Liver (tissue), 9 donors: ENCODE measurements around the gene CX3CL1. TPM values are rescaled to one million over a fixed set of nuclear protein-coding genes. Genes with fewer than 3 reads are reported as not detected.

Source experiments
- DNase-seq: peaks from one replicate; pipeline ENCODE4 v3.0.0-alpha.2; 2017; ENCODE audit warnings: low spot score
- H3K27ac ChIP-seq, 2 donors: one replicate each; pipeline ENCODE4 v1.7.0; 2013; ENCODE audit warnings: inconsistent platforms in 2 of 2, low read length in 2 of 2, control low read depth in 1 of 2, low read depth in 1 of 2, mild to moderate bottlenecking in 1 of 2
- H3K27me3 ChIP-seq, 4 donors: one replicate each; pipeline versions ENCODE4 v1.6.1 to v1.7.0; 2013; ENCODE audit warnings: low read length in 3 of 4, inconsistent platforms in 1 of 4, mild to moderate bottlenecking in 1 of 4, moderate library complexity in 1 of 4; ENCODE audit not compliant: control insufficient read depth in 4 of 4, insufficient read depth in 4 of 4
- H3K36me3 ChIP-seq, 4 donors: one replicate each; pipeline versions ENCODE4 v1.6.1 to v1.7.0; 2013; ENCODE audit warnings: low read length in 3 of 4, mild to moderate bottlenecking in 3 of 4, low read depth in 1 of 4, moderate library complexity in 1 of 4; ENCODE audit not compliant: control insufficient read depth in 4 of 4, insufficient read depth in 3 of 4
- H3K4me1 ChIP-seq, 4 donors: one replicate each; pipeline versions ENCODE4 v1.6.1 to v1.7.0; 2013; ENCODE audit warnings: low read length in 3 of 4, mild to moderate bottlenecking in 3 of 4, moderate library complexity in 1 of 4; ENCODE audit not compliant: control insufficient read depth in 4 of 4, insufficient read depth in 4 of 4
- H3K4me3 ChIP-seq, 3 donors: one replicate each; pipeline versions ENCODE4 v1.6.1 to v1.7.0; 2013; ENCODE audit warnings: low read length in 3 of 3, control low read depth in 1 of 3, low read depth in 1 of 3, mild to moderate bottlenecking in 1 of 3
- H3K9ac ChIP-seq, 2 donors: one replicate each; pipeline ENCODE4 v1.7.0; 2013; ENCODE audit warnings: low read length in 2 of 2, mild to moderate bottlenecking in 2 of 2, moderate library complexity in 2 of 2, control low read depth in 1 of 2, low read depth in 1 of 2
- H3K9me3 ChIP-seq, 4 donors: one replicate each; pipeline versions ENCODE4 v1.6.1 to v1.7.0; 2013; ENCODE audit warnings: low read length in 3 of 4; ENCODE audit not compliant: control insufficient read depth in 4 of 4
- EGR1 ChIP-seq, 2 donors: IDR thresholded peaks; 2 replicates each; pipeline ENCODE4 v1.6.1; 2016 to 2018; ENCODE audit warnings: antibody characterized with exemption in 2 of 2, low read depth in 2 of 2
- FOXA1 ChIP-seq: IDR thresholded peaks from 2 replicates; pipeline ENCODE4 v1.6.1; 2016; ENCODE audit warnings: antibody characterized with exemption
- FOXA2 ChIP-seq: IDR thresholded peaks from 2 replicates; pipeline ENCODE4 v1.6.1; 2016; ENCODE audit warnings: antibody characterized with exemption
- GABPA ChIP-seq, 2 donors: IDR thresholded peaks in 1 of 2; conservative IDR thresholded peaks in 1 of 2; 2 replicates each; pipeline ENCODE4 v1.6.1; 2016; ENCODE audit warnings: antibody characterized with exemption in 2 of 2, mild to moderate bottlenecking in 1 of 2, moderate library complexity in 1 of 2
- HNF4A ChIP-seq, 2 donors: conservative IDR thresholded peaks; 2 replicates each; pipeline ENCODE4 v1.6.1; 2016; ENCODE audit warnings: antibody characterized with exemption in 2 of 2, mild to moderate bottlenecking in 2 of 2
- HNF4G ChIP-seq: IDR thresholded peaks from 2 replicates; pipeline ENCODE4 v1.6.1; 2016; ENCODE audit warnings: antibody characterized with exemption
- JUND ChIP-seq, 2 donors: IDR thresholded peaks; 2 replicates each; pipeline ENCODE4 v1.6.1; 2016; ENCODE audit warnings: antibody characterized with exemption in 2 of 2
- NR2F2 ChIP-seq: IDR thresholded peaks from 2 replicates; pipeline ENCODE4 v1.6.1; 2016; ENCODE audit warnings: antibody characterized with exemption
- RAD21 ChIP-seq, 2 donors: IDR thresholded peaks; 2 replicates each; pipeline ENCODE4 v1.6.1; 2016; ENCODE audit warnings: antibody characterized with exemption in 2 of 2, mild to moderate bottlenecking in 2 of 2
- RXRA ChIP-seq, 2 donors: IDR thresholded peaks; 2 replicates each; pipeline ENCODE4 v1.6.1; 2017 to 2018; ENCODE audit warnings: antibody characterized with exemption in 2 of 2, mild to moderate bottlenecking in 1 of 2
- SP1 ChIP-seq: IDR thresholded peaks from 2 replicates; pipeline ENCODE4 v1.6.1; 2018; ENCODE audit warnings: antibody characterized with exemption, mild to moderate bottlenecking
- TAF1 ChIP-seq: conservative IDR thresholded peaks from 2 replicates; pipeline ENCODE4 v1.6.1; 2016; ENCODE audit warnings: antibody characterized with exemption, mild to moderate bottlenecking
- YY1 ChIP-seq: IDR thresholded peaks from 2 replicates; pipeline ENCODE4 v1.6.1; 2016; ENCODE audit warnings: antibody characterized with exemption, mild to moderate bottlenecking
- WGBS: extraction: QIAGEN DNeasy Blood & Tissue Kit; methylation state at CpG from one replicate; pipeline ENCODE4 v1.1.7; 2013; 5-methylcytosine and 5-hydroxymethylcytosine counted together
- polyA plus RNA-seq, 2 donors: library from polyadenylated mRNA; stranded (reverse) in 1 of 2; unstranded in 1 of 2; fragments of 200-250 nt in 1 of 2; fragments of >200 nt in 1 of 2; fragmentation: Nextera tagmentation in 1 of 2; extraction: Ambion mirVana in 1 of 2; gene quantifications; one replicate each; pipeline versions ENCODE4 v1.2.1 to v1.2.3, GENCODE V29; 2013 to 2015
- total RNA-seq, 2 donors: library from RNA; depleted of rRNA; stranded (reverse); fragments of >200 nt; gene quantifications; one replicate each; pipeline ENCODE4 v1.2.3, GENCODE V29; 2014
- TF ChIP-seq, protein P1 (sequence below): IDR thresholded peaks from 2 replicates; pipeline ENCODE4 v1.6.1; 2016; ENCODE audit warnings: antibody characterized with exemption
- TF ChIP-seq, protein P2 (sequence below): fragments of 150-350 bp; IDR thresholded peaks from 2 replicates; pipeline ENCODE4 v1.5.1; 2017; ENCODE audit warnings: improper control_type of control experiment, low read depth, low read length; ENCODE audit not compliant: missing input control
- TF ChIP-seq, protein P3 (sequence below): IDR thresholded peaks from 2 replicates; pipeline ENCODE4 v1.6.1; 2016; ENCODE audit warnings: antibody characterized with exemption
- TF ChIP-seq, protein P4 (sequence below): IDR thresholded peaks from 2 replicates; pipeline ENCODE4 v1.6.1; 2016; ENCODE audit warnings: antibody characterized with exemption
- TF ChIP-seq, protein P5 (sequence below): IDR thresholded peaks from 2 replicates; pipeline ENCODE4 v1.6.1; 2016; ENCODE audit warnings: antibody characterized with exemption, mild to moderate bottlenecking
- donor health status: healthy.
- donor health status: healthy.
- donor health status: healthy.
- donor health status: healthy.
- donor health status: healthy.

The CX3CL1 gene
- total and polyA plus RNA-seq, 4 donors, result 2.5 to 5.9 (median 5.1) TPM

DNA sequence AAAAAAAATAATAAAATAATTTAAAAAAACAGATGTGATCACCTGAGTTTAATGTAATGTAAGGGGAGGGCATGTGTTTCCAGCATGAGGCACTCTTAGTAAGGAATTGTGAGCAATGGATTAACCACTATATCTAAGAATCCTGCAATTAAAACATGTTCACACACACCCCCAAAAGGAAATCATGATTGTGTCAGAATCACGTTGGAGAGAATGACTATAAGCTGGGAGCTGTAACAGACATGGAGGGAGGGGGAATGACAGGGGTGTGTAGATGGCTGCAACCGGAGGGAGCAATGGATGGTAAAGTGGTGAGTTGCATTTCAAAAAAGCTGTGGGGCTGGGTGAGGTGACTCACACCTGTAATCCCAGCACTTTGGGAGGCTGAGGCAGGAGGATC is 27.3 kb upstream of the CX3CL1 start:
- WGBS, result 81% methylated on average over 2 of the region's 2 CpGs
- Histone ChIP-seq H3K9ac (no peak overlapping the region), H3K9me3 (no peaks in the 10 kb centered on the region), H3K27me3 (no peaks in the 10 kb centered on the region), H3K36me3 (no peaks in the 10 kb centered on the region), H3K4me3 (no peak overlapping the region), H3K4me1 (no peaks in the 10 kb centered on the region), H3K27ac (no peak overlapping the region)
- TF ChIP-seq GABPA (IDR thresholded peaks at IDR 0.05 in 1 of 2, conservative IDR thresholded peaks at IDR 0.05 in 1 of 2) (no peak), EGR1 (IDR thresholded peaks at IDR 0.05; ENCODE audit: low read depth in 2 of 2) (no peak), FOXA1 (no peak), YY1 (no peak), RAD21 (IDR thresholded peaks at IDR 0.05) (no peak), SP1 (no peak), FOXA2 (no peak), JUND (IDR thresholded peaks at IDR 0.05) (no peak), RXRA (IDR thresholded peaks at IDR 0.05) (no peak), HNF4G (no peak), HNF4A (conservative IDR thresholded peaks at IDR 0.05) (no peak), NR2F2 (no peak), TAF1 (no peak)
- TF ChIP-seq, protein P1, sequence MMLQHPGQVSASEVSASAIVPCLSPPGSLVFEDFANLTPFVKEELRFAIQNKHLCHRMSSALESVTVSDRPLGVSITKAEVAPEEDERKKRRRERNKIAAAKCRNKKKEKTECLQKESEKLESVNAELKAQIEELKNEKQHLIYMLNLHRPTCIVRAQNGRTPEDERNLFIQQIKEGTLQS, result no peak
- TF ChIP-seq, protein P2, sequence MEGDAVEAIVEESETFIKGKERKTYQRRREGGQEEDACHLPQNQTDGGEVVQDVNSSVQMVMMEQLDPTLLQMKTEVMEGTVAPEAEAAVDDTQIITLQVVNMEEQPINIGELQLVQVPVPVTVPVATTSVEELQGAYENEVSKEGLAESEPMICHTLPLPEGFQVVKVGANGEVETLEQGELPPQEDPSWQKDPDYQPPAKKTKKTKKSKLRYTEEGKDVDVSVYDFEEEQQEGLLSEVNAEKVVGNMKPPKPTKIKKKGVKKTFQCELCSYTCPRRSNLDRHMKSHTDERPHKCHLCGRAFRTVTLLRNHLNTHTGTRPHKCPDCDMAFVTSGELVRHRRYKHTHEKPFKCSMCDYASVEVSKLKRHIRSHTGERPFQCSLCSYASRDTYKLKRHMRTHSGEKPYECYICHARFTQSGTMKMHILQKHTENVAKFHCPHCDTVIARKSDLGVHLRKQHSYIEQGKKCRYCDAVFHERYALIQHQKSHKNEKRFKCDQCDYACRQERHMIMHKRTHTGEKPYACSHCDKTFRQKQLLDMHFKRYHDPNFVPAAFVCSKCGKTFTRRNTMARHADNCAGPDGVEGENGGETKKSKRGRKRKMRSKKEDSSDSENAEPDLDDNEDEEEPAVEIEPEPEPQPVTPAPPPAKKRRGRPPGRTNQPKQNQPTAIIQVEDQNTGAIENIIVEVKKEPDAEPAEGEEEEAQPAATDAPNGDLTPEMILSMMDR, result no peak
- TF ChIP-seq, protein P3, sequence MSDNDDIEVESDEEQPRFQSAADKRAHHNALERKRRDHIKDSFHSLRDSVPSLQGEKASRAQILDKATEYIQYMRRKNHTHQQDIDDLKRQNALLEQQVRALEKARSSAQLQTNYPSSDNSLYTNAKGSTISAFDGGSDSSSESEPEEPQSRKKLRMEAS, result no peak
- TF ChIP-seq, protein P4, sequence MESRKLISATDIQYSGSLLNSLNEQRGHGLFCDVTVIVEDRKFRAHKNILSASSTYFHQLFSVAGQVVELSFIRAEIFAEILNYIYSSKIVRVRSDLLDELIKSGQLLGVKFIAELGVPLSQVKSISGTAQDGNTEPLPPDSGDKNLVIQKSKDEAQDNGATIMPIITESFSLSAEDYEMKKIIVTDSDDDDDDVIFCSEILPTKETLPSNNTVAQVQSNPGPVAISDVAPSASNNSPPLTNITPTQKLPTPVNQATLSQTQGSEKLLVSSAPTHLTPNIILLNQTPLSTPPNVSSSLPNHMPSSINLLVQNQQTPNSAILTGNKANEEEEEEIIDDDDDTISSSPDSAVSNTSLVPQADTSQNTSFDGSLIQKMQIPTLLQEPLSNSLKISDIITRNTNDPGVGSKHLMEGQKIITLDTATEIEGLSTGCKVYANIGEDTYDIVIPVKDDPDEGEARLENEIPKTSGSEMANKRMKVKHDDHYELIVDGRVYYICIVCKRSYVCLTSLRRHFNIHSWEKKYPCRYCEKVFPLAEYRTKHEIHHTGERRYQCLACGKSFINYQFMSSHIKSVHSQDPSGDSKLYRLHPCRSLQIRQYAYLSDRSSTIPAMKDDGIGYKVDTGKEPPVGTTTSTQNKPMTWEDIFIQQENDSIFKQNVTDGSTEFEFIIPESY, result no peak
- TF ChIP-seq, protein P5, sequence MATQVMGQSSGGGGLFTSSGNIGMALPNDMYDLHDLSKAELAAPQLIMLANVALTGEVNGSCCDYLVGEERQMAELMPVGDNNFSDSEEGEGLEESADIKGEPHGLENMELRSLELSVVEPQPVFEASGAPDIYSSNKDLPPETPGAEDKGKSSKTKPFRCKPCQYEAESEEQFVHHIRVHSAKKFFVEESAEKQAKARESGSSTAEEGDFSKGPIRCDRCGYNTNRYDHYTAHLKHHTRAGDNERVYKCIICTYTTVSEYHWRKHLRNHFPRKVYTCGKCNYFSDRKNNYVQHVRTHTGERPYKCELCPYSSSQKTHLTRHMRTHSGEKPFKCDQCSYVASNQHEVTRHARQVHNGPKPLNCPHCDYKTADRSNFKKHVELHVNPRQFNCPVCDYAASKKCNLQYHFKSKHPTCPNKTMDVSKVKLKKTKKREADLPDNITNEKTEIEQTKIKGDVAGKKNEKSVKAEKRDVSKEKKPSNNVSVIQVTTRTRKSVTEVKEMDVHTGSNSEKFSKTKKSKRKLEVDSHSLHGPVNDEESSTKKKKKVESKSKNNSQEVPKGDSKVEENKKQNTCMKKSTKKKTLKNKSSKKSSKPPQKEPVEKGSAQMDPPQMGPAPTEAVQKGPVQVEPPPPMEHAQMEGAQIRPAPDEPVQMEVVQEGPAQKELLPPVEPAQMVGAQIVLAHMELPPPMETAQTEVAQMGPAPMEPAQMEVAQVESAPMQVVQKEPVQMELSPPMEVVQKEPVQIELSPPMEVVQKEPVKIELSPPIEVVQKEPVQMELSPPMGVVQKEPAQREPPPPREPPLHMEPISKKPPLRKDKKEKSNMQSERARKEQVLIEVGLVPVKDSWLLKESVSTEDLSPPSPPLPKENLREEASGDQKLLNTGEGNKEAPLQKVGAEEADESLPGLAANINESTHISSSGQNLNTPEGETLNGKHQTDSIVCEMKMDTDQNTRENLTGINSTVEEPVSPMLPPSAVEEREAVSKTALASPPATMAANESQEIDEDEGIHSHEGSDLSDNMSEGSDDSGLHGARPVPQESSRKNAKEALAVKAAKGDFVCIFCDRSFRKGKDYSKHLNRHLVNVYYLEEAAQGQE, result no peak
- DNase-seq, result no peak
